Kasumi-1 (cell line): Measurements from ENCODE around the gene THOC1.
"Not testable (repeated sequence)": the region's sequence is repeated elsewhere in the genome, so short reads cannot be mapped to it uniquely, and the experiment has no call there.

Source experiments
- DNase-seq, 2 experiments: peaks; one replicate each; lab custom pipeline; 2025; lab: John Stamatoyannopoulos, UW

The THOC1 gene

GRCh38 chr18:267688-268552 is at the start of gene THOC1:
THOC1 (minus strand) TSS chr18:268047; CDS start chr18:268019, 28 bp downstream.
- peak; percentile 90 to 92 for DNase-seq

- no peak for DNase-seq
Measured at GRCh38 chr18:317618-318017, 49.8 kb upstream of the THOC1 start.

- no peak for DNase-seq
Measured at GRCh38 chr18:316393-316792, 48.5 kb upstream of the THOC1 start.

- DNase-seq = no peak
Measured at GRCh38 chr18:313931-314330, 46.1 kb upstream of the THOC1 start.

- no peak for DNase-seq
Measured at GRCh38 chr18:312415-312814, 44.6 kb upstream of the THOC1 start.

- no peak for DNase-seq
Measured at GRCh38 chr18:310042-310441, 42.2 kb upstream of the THOC1 start.

- DNase-seq = not testable (repeated sequence)
Measured at GRCh38 chr18:308086-308485, 40.2 kb upstream of the THOC1 start.

- no peak for DNase-seq
Measured at GRCh38 chr18:306608-307255, 38.9 kb upstream of the THOC1 start.

GRCh38 chr18:305003-305501 is 37.2 kb upstream of the THOC1 start:
- no peak for DNase-seq

- DNase-seq = no peak
Measured at GRCh38 chr18:303607-304006, 35.8 kb upstream of the THOC1 start.

- no peak for DNase-seq
Measured at GRCh38 chr18:303011-303410, 35.2 kb upstream of the THOC1 start.

- DNase-seq = no peak
Measured at GRCh38 chr18:302097-302496, 34.2 kb upstream of the THOC1 start.

GRCh38 chr18:297936-298335 is 30.1 kb upstream of the THOC1 start:
- DNase-seq = no peak

- no peak for DNase-seq
Measured at GRCh38 chr18:295756-296490, 28.1 kb upstream of the THOC1 start.

GRCh38 chr18:294566-294965 is 26.7 kb upstream of the THOC1 start:
- no peak for DNase-seq

- no peak for DNase-seq
Measured at GRCh38 chr18:293536-293935, 25.7 kb upstream of the THOC1 start.

- peak; percentile 27 to 46 for DNase-seq
Measured at GRCh38 chr18:292271-292670, 24.4 kb upstream of the THOC1 start.

GRCh38 chr18:289970-290369 is 22.1 kb upstream of the THOC1 start:
- not testable (repeated sequence) for DNase-seq

GRCh38 chr18:289026-289425 is 21.2 kb upstream of the THOC1 start:
- no peak for DNase-seq

GRCh38 chr18:286515-287310 is 18.9 kb upstream of the THOC1 start:
- DNase-seq = peak; percentile 31 to 55

GRCh38 chr18:285817-286216 is 18.0 kb upstream of the THOC1 start:
- no peak for DNase-seq

- no peak for DNase-seq
Measured at GRCh38 chr18:275486-275885, 7.6 kb upstream of the THOC1 start.
